HG02759 (cell line): Measurements from ENCODE around the gene SPRYD4.

Experiments used
- ATAC-seq: cut with Tn5 transposase; IDR thresholded peaks from one replicate; pipeline ENCODE4 v1.9.1; 2021; ENCODE audit warnings: mild to moderate bottlenecking, moderate library complexity; ENCODE audit not compliant: unreplicated experiment

The SPRYD4 gene

GRCh38 chr12:56520048-56520447, 51.7 kb downstream of the SPRYD4 start:
- no peak for ATAC-seq

DNA sequence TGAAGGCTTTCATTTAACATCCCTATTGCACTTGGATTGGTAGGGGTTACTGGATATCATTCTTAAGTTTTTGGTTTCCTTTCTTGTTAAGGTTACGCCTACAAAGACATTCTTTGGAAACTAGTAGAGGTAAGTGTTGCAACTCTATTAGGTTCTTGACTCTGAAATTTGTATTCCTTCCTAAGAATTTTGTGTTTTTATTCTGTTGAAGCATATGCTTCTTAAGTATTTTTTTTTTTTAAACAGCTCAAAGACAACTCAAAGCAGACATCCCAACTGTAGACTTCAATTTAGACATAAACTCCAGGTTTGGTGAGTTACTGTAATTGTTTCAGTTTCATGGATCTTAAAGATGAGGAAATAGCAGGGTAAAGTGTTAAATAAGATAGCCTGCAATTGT, 52.1 kb downstream of the SPRYD4 start:
- no peak for ATAC-seq

GRCh38 chr12:56521209-56521589, 52.8 kb downstream of the SPRYD4 start:
- ATAC-seq: no peak

- ATAC-seq: no peak
Measured at GRCh38 chr12:56521590-56522371, 53.4 kb downstream of the SPRYD4 start, which contains the start of gene RBMS2. RBMS2 (plus strand) TSS chr12:56521820; CDS start chr12:56522024, 204 bp downstream.

DNA sequence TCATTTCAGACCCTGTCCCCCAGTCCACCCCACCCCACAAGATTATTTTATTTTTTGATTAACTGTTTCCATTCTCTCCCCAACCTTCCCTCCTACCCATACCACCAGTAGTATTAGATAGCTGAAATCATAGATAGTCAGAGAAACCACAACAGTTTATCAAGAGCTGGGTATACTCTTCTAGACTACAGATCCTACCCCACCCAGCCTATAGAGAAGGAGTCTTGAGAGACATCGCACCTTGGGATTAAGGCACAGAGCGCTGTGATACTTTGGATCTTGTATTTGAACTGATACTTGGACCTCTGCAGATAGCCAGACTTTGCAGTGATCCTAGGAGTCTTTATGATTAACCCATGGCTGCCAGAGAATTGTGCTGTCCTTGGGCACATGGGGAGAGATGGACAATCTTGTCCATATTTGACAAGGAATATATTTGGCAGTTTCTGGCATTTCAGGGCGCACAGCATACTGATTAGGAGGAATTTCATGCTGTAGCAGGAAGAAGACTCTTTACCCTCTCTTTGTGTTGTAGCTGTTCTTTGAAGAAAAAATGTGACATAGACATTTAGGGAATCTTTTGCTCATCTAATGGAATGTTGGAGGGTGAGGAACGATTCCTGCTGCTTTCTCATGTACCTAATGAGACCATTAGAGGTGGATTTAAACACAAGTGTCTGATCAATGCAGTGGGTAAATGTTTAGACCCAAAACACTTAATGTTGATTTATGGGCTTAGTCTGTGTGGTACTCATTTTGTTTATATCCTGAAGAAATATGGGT, 54.2 kb downstream of the SPRYD4 start:
- no peak for ATAC-seq

DNA sequence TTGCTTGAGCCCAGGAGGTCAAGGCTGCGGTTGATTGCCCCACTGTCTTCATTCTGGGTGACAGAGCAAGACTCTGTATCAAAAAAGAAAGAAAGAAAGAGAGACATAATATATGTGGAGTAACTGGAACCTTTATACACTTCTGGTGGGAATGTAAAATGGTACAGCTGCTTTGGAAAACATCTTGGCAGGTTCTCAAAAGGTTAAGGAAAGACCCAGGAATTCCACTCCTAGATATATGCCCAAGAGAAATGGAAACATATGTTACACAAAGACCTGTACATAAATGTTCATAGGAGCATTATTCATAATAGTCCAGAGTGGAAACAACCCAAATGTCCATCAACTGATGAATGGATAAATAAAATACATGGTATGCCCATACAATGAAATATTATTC, 60.5 kb downstream of the SPRYD4 start:
- ATAC-seq: no peak
